HFFc6 (cell line): ENCODE data around the gene ADGRD2. TPM values are rescaled to one million over a fixed set of nuclear protein-coding genes. Genes with fewer than 3 reads are reported as not detected.

ENCODE experiments used
- DNase-seq: peaks from one replicate; pipeline ENCODE4 v3.0.0-alpha.2; 2018
- H3K27ac Mint-ChIP-seq: 2 replicates; pipeline ENCODE4 v1.8.0; 2020; ENCODE audit warnings: mild to moderate bottlenecking, mixed read lengths
- H3K27me3 Mint-ChIP-seq: 2 replicates; pipeline ENCODE4 v1.8.0; 2021; ENCODE audit warnings: mild to moderate bottlenecking, moderate library complexity, mixed read lengths; ENCODE audit not compliant: insufficient read depth
- H3K36me3 Mint-ChIP-seq: 2 replicates; pipeline ENCODE4 v1.8.0; 2021; ENCODE audit warnings: low read depth, mixed read lengths
- H3K4me1 Mint-ChIP-seq: 2 replicates; pipeline ENCODE4 v1.8.0; 2020; ENCODE audit warnings: low read depth, mixed read lengths
- H3K4me3 Mint-ChIP-seq: 2 replicates; pipeline ENCODE4 v1.8.0; 2020; ENCODE audit warnings: mild to moderate bottlenecking, moderate library complexity, mixed read lengths
- H3K9me3 Mint-ChIP-seq: 2 replicates; pipeline ENCODE4 v1.8.0; 2020; ENCODE audit warnings: mild to moderate bottlenecking, mixed read lengths
- CTCF ChIP-seq: fragments of 200-600 bp; sonication (generic); IDR thresholded peaks from 2 replicates; pipeline ENCODE4 v1.5.0; 2021; ENCODE audit warnings: antibody characterized with exemption, mild to moderate bottlenecking
- total RNA-seq, 6 experiments: library from RNA; stranded (reverse); fragmentation: NEBNext Ultra II Directional; extraction: Animal tissue kit (Norgen Biotek cat#: 25700); gene quantifications; 2 replicates in 1 of 6; 3 replicates in 5 of 6; pipeline ENCODE4 v1.2.3, GENCODE V29; 2021

Gene ADGRD2
- total RNA-seq, 6 experiments from 2014 or later, result not detected

GRCh38 chr9:124486778-124487259 lies 36.6 kb downstream of the ADGRD2 start:
- Mint-ChIP-seq H3K27ac (no peak overlapping the region), H3K9me3 (no peaks in the 10 kb centered on the region), H3K36me3 (no peaks in the 10 kb centered on the region), H3K4me1 (no peaks in the 10 kb centered on the region), H3K4me3 (no peak overlapping the region), H3K27me3 (peaks cover 45% of the 10 kb centered on the region)
- TF ChIP-seq CTCF, result no peak
- no peak for DNase-seq

GRCh38 chr9:124487260-124488182 lies 37.3 kb downstream of the ADGRD2 start:
- no peaks in the 10 kb centered on the region for H3K36me3 Mint-ChIP-seq
- H3K9me3 Mint-ChIP-seq, result no peaks in the 10 kb centered on the region
- H3K4me3 Mint-ChIP-seq, result no peak overlapping the region

GRCh38 chr9:124488641-124489210 lies 38.5 kb downstream of the ADGRD2 start:
- Mint-ChIP-seq H3K9me3 (no peaks in the 10 kb centered on the region), H3K27ac (no peak overlapping the region), H3K27me3 (peaks cover 45% of the 10 kb centered on the region), H3K4me1 (no peaks in the 10 kb centered on the region), H3K4me3 (no peak overlapping the region), H3K36me3 (no peaks in the 10 kb centered on the region)
- no peak for DNase-seq
- no peak for TF ChIP-seq CTCF

More at GRCh38 chr9:124487260-124488182, 37.3 kb downstream of the ADGRD2 start:
- H3K4me1 Mint-ChIP-seq, result no peaks in the 10 kb centered on the region
- no peak for TF ChIP-seq CTCF
- no peak for DNase-seq
- H3K27ac Mint-ChIP-seq, result no peak overlapping the region
- H3K27me3 Mint-ChIP-seq, result peaks cover 49% of the 10 kb centered on the region

GRCh38 chr9:124489222-124489621 lies 39.0 kb downstream of the ADGRD2 start:
- Mint-ChIP-seq H3K27ac (no peak overlapping the region), H3K36me3 (no peaks in the 10 kb centered on the region), H3K27me3 (peaks cover 47% of the 10 kb centered on the region), H3K4me1 (no peaks in the 10 kb centered on the region), H3K4me3 (no peak overlapping the region), H3K9me3 (no peaks in the 10 kb centered on the region)
- TF ChIP-seq CTCF, result no peak
- peak; percentile 13 for DNase-seq

- no peaks in the 10 kb centered on the region for H3K4me1 Mint-ChIP-seq
- H3K27me3 Mint-ChIP-seq, result peaks cover 53% of the 10 kb centered on the region
- H3K36me3 Mint-ChIP-seq, result no peaks in the 10 kb centered on the region
- TF ChIP-seq CTCF, result no peak
- H3K27ac Mint-ChIP-seq, result no peak overlapping the region
- DNase-seq, result no peak
- no peak overlapping the region for H3K4me3 Mint-ChIP-seq
- H3K9me3 Mint-ChIP-seq, result no peaks in the 10 kb centered on the region
These were observed 39.8 kb downstream of the ADGRD2 start for GRCh38 chr9:124490004-124490403.
